Body of pancreas (tissue), 4 donors: ENCODE results near the gene RGS10.

Experiments used
- POLR2A ChIP-seq, 3 donors: fragments of 450-650 bp; IDR thresholded peaks; one replicate each; pipeline ENCODE4 v1.6.1; 2016; ENCODE audit warnings: antibody characterized with exemption in 3 of 3, mild to moderate bottlenecking in 2 of 3
- TF ChIP-seq, protein P1 (sequence below), 7 experiments: fragments of 450-650 bp in 4 of 7; fragments of 200-600 bp in 3 of 7; sonication (generic) in 3 of 7; IDR thresholded peaks; one replicate each; pipeline ENCODE4 v1.5.1; 2016 to 2019; ENCODE audit warnings: antibody characterized with exemption in 7 of 7

DNA sequence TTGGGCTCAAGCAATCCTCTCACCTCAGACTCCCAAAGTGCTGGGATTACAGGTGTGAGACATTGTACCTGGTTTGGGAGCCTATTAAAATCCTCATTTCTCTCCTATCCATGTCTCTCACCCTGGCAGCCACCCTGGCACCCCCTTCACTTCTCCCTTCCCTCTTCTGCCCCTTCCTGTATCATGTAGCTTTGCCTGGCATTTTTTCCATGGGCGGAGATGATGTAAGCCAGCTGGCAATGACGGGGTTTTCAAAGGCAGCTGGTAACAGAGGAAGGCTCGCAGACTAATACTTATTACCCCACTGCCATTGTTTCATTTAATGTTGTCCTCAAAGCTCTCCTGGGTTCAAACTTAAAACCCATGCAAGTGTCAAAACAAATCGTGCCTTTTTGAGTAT is 61.9 kb downstream of the RGS10 start:
- TF ChIP-seq POLR2A (IDR thresholded peaks at IDR 0.05), result no peak
- TF ChIP-seq, protein P1, sequence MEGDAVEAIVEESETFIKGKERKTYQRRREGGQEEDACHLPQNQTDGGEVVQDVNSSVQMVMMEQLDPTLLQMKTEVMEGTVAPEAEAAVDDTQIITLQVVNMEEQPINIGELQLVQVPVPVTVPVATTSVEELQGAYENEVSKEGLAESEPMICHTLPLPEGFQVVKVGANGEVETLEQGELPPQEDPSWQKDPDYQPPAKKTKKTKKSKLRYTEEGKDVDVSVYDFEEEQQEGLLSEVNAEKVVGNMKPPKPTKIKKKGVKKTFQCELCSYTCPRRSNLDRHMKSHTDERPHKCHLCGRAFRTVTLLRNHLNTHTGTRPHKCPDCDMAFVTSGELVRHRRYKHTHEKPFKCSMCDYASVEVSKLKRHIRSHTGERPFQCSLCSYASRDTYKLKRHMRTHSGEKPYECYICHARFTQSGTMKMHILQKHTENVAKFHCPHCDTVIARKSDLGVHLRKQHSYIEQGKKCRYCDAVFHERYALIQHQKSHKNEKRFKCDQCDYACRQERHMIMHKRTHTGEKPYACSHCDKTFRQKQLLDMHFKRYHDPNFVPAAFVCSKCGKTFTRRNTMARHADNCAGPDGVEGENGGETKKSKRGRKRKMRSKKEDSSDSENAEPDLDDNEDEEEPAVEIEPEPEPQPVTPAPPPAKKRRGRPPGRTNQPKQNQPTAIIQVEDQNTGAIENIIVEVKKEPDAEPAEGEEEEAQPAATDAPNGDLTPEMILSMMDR (IDR thresholded peaks at IDR 0.05), result no peak
